ENCODE data around the gene STX3.

DNA sequence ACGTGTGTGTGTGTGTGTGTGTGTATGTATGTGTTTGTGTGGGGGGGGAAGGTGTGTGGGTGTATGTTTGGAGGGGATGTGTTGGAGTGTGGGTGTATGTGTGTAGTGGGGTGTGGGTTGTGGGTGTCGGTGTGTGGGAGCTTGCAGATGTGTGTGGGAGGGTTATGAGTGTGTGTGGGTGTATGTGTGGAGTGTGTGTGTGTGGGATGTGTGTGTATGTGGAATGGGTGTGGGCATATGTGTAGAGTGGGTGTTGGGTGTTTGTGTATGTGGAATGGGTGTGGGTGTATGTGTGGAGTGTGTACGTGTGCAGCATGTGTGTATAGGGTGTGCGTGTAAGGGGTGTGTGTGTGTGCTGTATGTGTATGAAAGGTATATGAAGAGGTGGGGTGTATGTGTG, 14.7 kb downstream of the STX3 start:
- TF ChIP-seq, protein P1, sequence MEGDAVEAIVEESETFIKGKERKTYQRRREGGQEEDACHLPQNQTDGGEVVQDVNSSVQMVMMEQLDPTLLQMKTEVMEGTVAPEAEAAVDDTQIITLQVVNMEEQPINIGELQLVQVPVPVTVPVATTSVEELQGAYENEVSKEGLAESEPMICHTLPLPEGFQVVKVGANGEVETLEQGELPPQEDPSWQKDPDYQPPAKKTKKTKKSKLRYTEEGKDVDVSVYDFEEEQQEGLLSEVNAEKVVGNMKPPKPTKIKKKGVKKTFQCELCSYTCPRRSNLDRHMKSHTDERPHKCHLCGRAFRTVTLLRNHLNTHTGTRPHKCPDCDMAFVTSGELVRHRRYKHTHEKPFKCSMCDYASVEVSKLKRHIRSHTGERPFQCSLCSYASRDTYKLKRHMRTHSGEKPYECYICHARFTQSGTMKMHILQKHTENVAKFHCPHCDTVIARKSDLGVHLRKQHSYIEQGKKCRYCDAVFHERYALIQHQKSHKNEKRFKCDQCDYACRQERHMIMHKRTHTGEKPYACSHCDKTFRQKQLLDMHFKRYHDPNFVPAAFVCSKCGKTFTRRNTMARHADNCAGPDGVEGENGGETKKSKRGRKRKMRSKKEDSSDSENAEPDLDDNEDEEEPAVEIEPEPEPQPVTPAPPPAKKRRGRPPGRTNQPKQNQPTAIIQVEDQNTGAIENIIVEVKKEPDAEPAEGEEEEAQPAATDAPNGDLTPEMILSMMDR (IDR thresholded peaks at IDR 0.05), result no peak
- no peak for TF ChIP-seq POLR2A (IDR thresholded peaks at IDR 0.05)
